Ovary (tissue), 9 donors: ENCODE data around the gene RAB43. TPM values are rescaled to one million over a fixed set of nuclear protein-coding genes. Genes with fewer than 3 reads are reported as not detected.
A peak's percentile ranks its signal among the peaks of the same experiment; 100 is the strongest.
"Not testable (repeated sequence)": the region's sequence is repeated elsewhere in the genome, so short reads cannot be mapped to it uniquely, and the experiment has no call there.

Experiments
- DNase-seq, 5 donors: peaks; one replicate each; pipeline ENCODE4 v3.0.0-alpha.2; 2019 to 2020
- H3K27ac ChIP-seq, 2 donors: fragments of 200-600 bp; one replicate each; pipeline versions ENCODE4 v1.5.1 to v1.8.0; 2019 to 2022
- H3K27me3 ChIP-seq: fragments of 200-600 bp; one replicate; pipeline ENCODE4 v1.8.0; 2022
- H3K36me3 ChIP-seq: fragments of 200-600 bp; sonication (generic); one replicate; pipeline ENCODE4 v1.5.1; 2019
- H3K4me1 ChIP-seq: one replicate; pipeline ENCODE4 v1.8.1; 2013; ENCODE audit warnings: mild to moderate bottlenecking, moderate library complexity; ENCODE audit not compliant: insufficient read depth
- H3K4me3 ChIP-seq: fragments of 200-600 bp; sonication (generic); one replicate; pipeline ENCODE4 v1.5.1; 2017
- H3K9me3 ChIP-seq, 2 donors: fragments of 200-600 bp in 1 of 2; sonication (generic) in 1 of 2; one replicate each; pipeline versions ENCODE4 v1.5.1 to v1.8.1; 2013 to 2019; ENCODE audit warnings: mild to moderate bottlenecking in 1 of 2, moderate library complexity in 1 of 2
- EP300 ChIP-seq: sonication (generic); formaldehyde crosslinking; IDR thresholded peaks from one replicate; pipeline ENCODE4 v1.6.1; 2017; ENCODE audit warnings: antibody characterized with exemption
- POLR2A ChIP-seq: fragments of 450-650 bp; IDR thresholded peaks from one replicate; pipeline ENCODE4 v1.6.1; 2017; ENCODE audit warnings: antibody characterized with exemption, mild to moderate bottlenecking, moderate library complexity
- WGBS, 3 donors: extraction: QIAGEN DNeasy Blood & Tissue Kit in 1 of 3; methylation state at CpG; one replicate each; pipeline versions ENCODE4 v1.1.5 to v1.1.7; 2013 to 2017; 5-methylcytosine and 5-hydroxymethylcytosine counted together
- intact Hi-C, 4 donors: fragments of 100-400 bp; cut with DNase I; formaldehyde crosslinking; loops; one replicate each; pipeline versions ENCODE4 v1.11.0 to v1.15.1; 2022 to 2023
- polyA plus RNA-seq, 2 donors: library from polyadenylated mRNA; stranded (reverse); fragments of 200-250 nt in 1 of 2; fragments of 350-450 nt in 1 of 2; fragmentation: Illumina TruSeq in 1 of 2; extraction: RNeasy Lipid Tissue Mini Kit (QIAGEN cat#74804) in 1 of 2; gene quantifications; one replicate each; pipeline ENCODE4 v1.2.3, GENCODE V29; 2013 to 2014
- total RNA-seq, 7 donors: library from RNA; depleted of rRNA in 2 of 7; stranded (reverse); fragments of >200 nt in 2 of 7; fragmentation: NEBNext Ultra II Directional in 3 of 7; extraction: Animal tissue kit (Norgen Biotek cat#: 25700) in 3 of 7; gene quantifications; one replicate each; pipeline versions ENCODE4 v1.1.0 to v1.2.4, GENCODE V29; 2016 to 2023
- TF ChIP-seq, protein P1 (sequence below), 3 donors: fragments of 450-650 bp in 2 of 3; fragments of 200-600 bp in 1 of 3; IDR thresholded peaks; one replicate each; pipeline versions ENCODE4 v1.5.1 to v1.8.0; 2016 to 2022; ENCODE audit warnings: antibody characterized with exemption in 3 of 3, mild to moderate bottlenecking in 1 of 3
- donor health status: DM: no; HTN: no; CAD: no; lungs with moderate emphysema.
- donor health status: DM: no; HTN: no; CAD: no.
- donor health status: Bipolar disorder and iron deficiency.
- donor health status: DM: yes; HTN: yes; CAD: no.
- donor health status: DM: no; HTN: no; CAD: no.
- donor health status: DM: yes; HTN: yes; CAD: no.

The RAB43 gene
- total and polyA plus RNA-seq, 9 donors, result 0.88 to 37.7 (median 23.4) TPM

DNA sequence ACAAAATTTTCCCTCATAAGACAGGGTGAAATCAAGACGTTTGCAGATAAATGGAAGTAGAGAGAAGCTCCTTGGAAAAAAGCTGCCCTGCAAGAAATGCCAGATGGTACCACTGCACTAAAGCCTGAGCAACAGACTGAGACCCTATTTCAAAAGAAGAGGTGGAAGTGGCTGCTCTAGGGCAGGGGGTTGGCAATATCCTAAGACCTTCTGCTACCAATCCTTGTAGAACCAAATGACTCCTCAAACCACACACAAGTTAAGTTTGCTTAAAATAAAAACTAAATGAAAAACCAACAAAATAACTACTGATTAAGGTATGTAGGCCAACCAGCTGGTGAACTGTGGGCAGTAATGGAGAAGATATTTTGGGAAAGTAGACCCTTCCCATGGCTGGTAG, 21.3 kb downstream of the RAB43 start:
- Histone ChIP-seq H3K36me3 (no peaks in the 10 kb centered on the region), H3K4me1 (peaks cover 6% of the 10 kb centered on the region), H3K4me3 (no peak overlapping the region), H3K27me3 (no peaks in the 10 kb centered on the region), H3K9me3 (no peaks in the 10 kb centered on the region), H3K27ac (no peak overlapping the region)
- WGBS, 3 donors, result 56 to 87% (median 63%) methylated on average over 1 of the region's 1 CpG
- DNase-seq, result no peak
- TF ChIP-seq, protein P1, sequence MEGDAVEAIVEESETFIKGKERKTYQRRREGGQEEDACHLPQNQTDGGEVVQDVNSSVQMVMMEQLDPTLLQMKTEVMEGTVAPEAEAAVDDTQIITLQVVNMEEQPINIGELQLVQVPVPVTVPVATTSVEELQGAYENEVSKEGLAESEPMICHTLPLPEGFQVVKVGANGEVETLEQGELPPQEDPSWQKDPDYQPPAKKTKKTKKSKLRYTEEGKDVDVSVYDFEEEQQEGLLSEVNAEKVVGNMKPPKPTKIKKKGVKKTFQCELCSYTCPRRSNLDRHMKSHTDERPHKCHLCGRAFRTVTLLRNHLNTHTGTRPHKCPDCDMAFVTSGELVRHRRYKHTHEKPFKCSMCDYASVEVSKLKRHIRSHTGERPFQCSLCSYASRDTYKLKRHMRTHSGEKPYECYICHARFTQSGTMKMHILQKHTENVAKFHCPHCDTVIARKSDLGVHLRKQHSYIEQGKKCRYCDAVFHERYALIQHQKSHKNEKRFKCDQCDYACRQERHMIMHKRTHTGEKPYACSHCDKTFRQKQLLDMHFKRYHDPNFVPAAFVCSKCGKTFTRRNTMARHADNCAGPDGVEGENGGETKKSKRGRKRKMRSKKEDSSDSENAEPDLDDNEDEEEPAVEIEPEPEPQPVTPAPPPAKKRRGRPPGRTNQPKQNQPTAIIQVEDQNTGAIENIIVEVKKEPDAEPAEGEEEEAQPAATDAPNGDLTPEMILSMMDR (IDR thresholded peaks at IDR 0.05), result no peak
- TF ChIP-seq POLR2A (no peak), EP300 (no peak)
- intact Hi-C loops, result loop anchor here in 1 of 4 donors (5.0 kb wide), 1 partner anchor 302 kb away; no protein-coding TSS in a partner anchor

- intact Hi-C loops, result loop anchor here in 1 of 4 donors (5.0 kb wide), 1 partner anchor 123 kb away; no protein-coding TSS in a partner anchor
- no peaks in the 10 kb centered on the region for H3K36me3 ChIP-seq
Observed at GRCh38 chr3:129095285-129095684, 26.3 kb downstream of the RAB43 start.

DNA sequence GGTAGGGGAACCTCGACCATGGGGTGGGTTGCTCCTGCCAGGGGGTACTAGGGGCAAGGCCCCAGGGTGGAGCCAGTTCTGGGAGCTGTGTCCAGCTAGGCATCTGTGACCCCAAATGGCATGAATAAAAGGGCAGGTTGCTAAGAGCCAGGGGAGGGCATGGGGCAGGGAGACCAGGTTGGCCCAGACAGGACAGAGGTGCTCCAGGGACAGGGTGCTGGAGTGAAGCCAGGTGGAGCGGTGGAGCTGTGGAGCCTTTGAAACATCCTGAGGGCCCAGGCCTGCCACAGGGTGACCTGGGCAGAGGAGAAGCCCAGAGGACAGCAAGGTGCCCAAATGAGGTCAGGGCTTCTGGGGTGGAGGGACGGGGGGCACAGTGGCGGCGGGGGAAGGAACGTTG, 33.3 kb downstream of the RAB43 start:
- H3K36me3 ChIP-seq, H3K27me3 ChIP-seq, DNase-seq, H3K4me1 ChIP-seq, H3K4me3 ChIP-seq, H3K27ac ChIP-seq, H3K9me3 ChIP-seq: not testable (repeated sequence)
- intact Hi-C loops, result loop anchor here in 1 of 4 donors (10.0 kb wide), 1 partner anchor 104 kb away; no protein-coding TSS in a partner anchor
- WGBS, 3 donors, result no CpG with 5 or more reads among the region's 6 CpGs

More at GRCh38 chr3:129095285-129095684, 26.3 kb downstream of the RAB43 start:
- H3K27ac ChIP-seq, result no peak overlapping the region
- H3K4me3 ChIP-seq, result no peak overlapping the region
- H3K4me1 ChIP-seq, result no peaks in the 10 kb centered on the region
- no peak for DNase-seq
- no peaks in the 10 kb centered on the region for H3K27me3 ChIP-seq
- H3K9me3 ChIP-seq, result no peaks in the 10 kb centered on the region
- WGBS, 3 donors, result 94 to 98% (median 94%) methylated on average over 10 of the region's 10 CpGs
- TF ChIP-seq EP300, result no peak
- no peak for TF ChIP-seq POLR2A
- TF ChIP-seq, protein P1 (IDR thresholded peaks at IDR 0.05), result no peak

DNA sequence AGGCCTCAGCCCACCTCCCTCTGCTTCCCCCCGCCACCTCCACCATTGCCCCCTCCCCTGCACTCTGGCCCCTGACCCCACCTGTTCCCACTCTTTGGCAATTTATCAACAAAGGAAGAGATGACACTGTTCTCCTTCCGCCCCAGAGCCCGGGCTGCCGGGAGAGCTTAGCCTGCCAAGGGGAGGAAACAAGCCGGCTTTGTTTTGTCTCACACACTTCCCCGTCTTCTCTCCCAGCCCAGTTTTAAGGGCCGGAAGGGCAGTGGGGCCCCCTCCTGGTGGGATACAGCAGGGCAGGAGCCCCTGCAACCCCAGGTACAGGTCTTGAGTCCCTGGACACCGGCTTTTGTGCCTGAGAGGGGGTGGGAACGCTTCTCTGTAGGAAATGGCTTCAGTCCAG, 33.7 kb downstream of the RAB43 start:
- not testable (repeated sequence) for H3K27me3 ChIP-seq, H3K4me3 ChIP-seq, H3K4me1 ChIP-seq, H3K36me3 ChIP-seq, H3K9me3 ChIP-seq
- peak; percentile 62 to 75 (median 70) for DNase-seq
- intact Hi-C loops, result loop anchor here in 1 of 4 donors (10.0 kb wide), 1 partner anchor 103 kb away; no protein-coding TSS in a partner anchor
- H3K27ac ChIP-seq, result peak overlapping the region in 1 of 2 donors; percentile 55
- WGBS, 3 donors, result 0% methylated on average over 6 of the region's 9 CpGs; no CpG with 5 or more reads in 2 of the 3 donors

DNA sequence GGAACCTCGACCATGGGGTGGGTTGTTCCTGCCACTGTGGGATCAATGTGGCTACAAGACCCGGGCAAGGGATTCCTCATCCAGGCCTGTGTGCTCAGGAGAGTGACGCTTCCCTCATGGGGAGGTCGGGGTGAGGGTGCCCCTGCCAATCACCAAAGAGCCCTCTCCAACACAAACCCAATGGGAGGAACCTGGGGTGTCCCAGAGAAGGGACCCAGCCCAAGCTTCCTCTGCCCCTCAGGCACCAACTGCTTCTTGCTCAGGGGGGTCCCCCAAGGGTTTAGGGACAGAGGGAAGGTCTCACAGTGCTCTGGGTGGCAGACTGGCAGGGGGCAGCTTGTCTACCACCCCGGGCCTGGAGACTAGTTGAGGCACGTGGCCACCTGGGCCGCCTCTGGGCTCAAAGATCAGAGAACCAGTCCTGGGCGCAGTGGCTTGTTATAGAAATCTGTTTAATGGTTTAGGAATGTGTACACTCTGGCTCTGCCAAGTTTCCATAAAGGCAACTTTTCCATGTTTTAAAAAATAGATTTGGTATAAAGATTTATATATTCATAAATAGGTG, 34.4 kb downstream of the RAB43 start:
- H3K4me3 ChIP-seq, result no peak overlapping the region
- WGBS, 3 donors, result 28 to 39% (median 36%) methylated on average over 8 of the region's 8 CpGs
- H3K27me3 ChIP-seq, result no peaks in the 10 kb centered on the region
- DNase-seq, result peak; percentile 73 to 77 (median 76)
- peaks cover 6% of the 10 kb centered on the region for H3K4me1 ChIP-seq
- H3K9me3 ChIP-seq, result no peaks in the 10 kb centered on the region
- no peaks in the 10 kb centered on the region for H3K36me3 ChIP-seq
- TF ChIP-seq EP300 (no peak), POLR2A (no peak)
- TF ChIP-seq, protein P1 (IDR thresholded peaks at IDR 0.05), result no peak
- intact Hi-C loops, result loop anchor here in 1 of 4 donors (10.0 kb wide), 1 partner anchor 102 kb away; no protein-coding TSS in a partner anchor
- H3K27ac ChIP-seq, result peak overlapping the region; percentile 85 to 90
